K562 (cell line): ENCODE results near the gene PSME4. TPM values are rescaled to one million over a fixed set of nuclear protein-coding genes. Genes with fewer than 3 reads are reported as not detected.

Experiments used
- ATAC-seq: fragments of 200-7000 bp; cut with Tn5 transposase; 3 replicates; pipeline ENCODE4 v1.9.1; 2020; ENCODE audit warnings: moderate library complexity
- BruUV-seq: library from RNA; stranded (reverse); fragments of 400-500 nt; replicated peaks from 2 replicates; lab custom pipeline; 2021; lab: Mats Ljungman, UMichigan
- CTCF ChIA-PET: fragments of 300-600 bp; formaldehyde crosslinking; extraction: SDS; loops from one replicate; lab custom pipeline; 2021; ENCODE audit warnings: low intra/inter-chr PET ratio; lab: Yijun Ruan, JAX
- POLR2A ChIA-PET: fragments of 300-600, 350-650 bp; sonication (Branson Sonifier 250); formaldehyde crosslinking; extraction: SDS; loops from one replicate; lab custom pipeline; 2021; ENCODE audit warnings: antibody characterized with exemption, inconsistent platforms; lab: Yijun Ruan, JAX
- DNase-seq, 4 experiments: peaks; one replicate each; pipeline versions ENCODE4 v3.0.0 to v3.0.0-alpha.2; 2011 to 2018; ENCODE audit warnings: low spot score in 3 of 4, mixed read lengths in 3 of 4; ENCODE audit errors: extremely low read depth in 1 of 4
- FAIRE-seq: peaks from 2 replicates; lab custom pipeline; 2011; peaks lifted over from hg19 to GRCh38; lab: Jason Lieb, UNC
- H2AFZ ChIP-seq: 2 replicates; pipeline ENCODE4 v1.6.0; 2011; ENCODE audit warnings: low read depth, low read length, control low read depth, inconsistent platforms
- H3K27ac ChIP-seq: fragments of 200-600 bp; 3 replicates; pipeline ENCODE4 v1.8.0; 2011; ENCODE audit warnings: low read depth, mild to moderate bottlenecking, control low read depth, inconsistent platforms, low read length, moderate library complexity, mixed read lengths; ENCODE audit errors: extremely low read depth
- H3K27me3 ChIP-seq, 2 experiments: fragments of 300-600 bp in 1 of 2; 2 replicates in 1 of 2; 3 replicates in 1 of 2; pipeline versions ENCODE4 v1.6.0 to v1.8.0; 2011; ENCODE audit warnings: inconsistent platforms in 2 of 2, low read length in 2 of 2, mild to moderate bottlenecking in 1 of 2, mixed read lengths in 1 of 2, moderate library complexity in 1 of 2; ENCODE audit not compliant: control insufficient read depth in 2 of 2, insufficient read depth in 2 of 2
- H3K36me3 ChIP-seq: fragments of 300-600 bp; 3 replicates; pipeline ENCODE4 v1.8.0; 2011; ENCODE audit warnings: mild to moderate bottlenecking, low read length, inconsistent platforms; ENCODE audit not compliant: control insufficient read depth, insufficient read depth
- H3K4me1 ChIP-seq, 2 experiments: fragments of 200-600 bp in 1 of 2; replicated peaks in 1 of 2; 2 replicates in 1 of 2; 3 replicates in 1 of 2; pipeline versions ENCODE4 v1.5.1 to v1.8.0; 2011; ENCODE audit warnings: inconsistent platforms in 2 of 2, low read length in 2 of 2, mild to moderate bottlenecking in 1 of 2, mixed read lengths in 1 of 2, moderate library complexity in 1 of 2; ENCODE audit not compliant: control insufficient read depth in 2 of 2, insufficient read depth in 2 of 2
- H3K4me2 ChIP-seq: 2 replicates; pipeline ENCODE4 v1.6.1; 2011; ENCODE audit warnings: low read length, control low read depth, inconsistent platforms, mixed read lengths; ENCODE audit not compliant: insufficient read depth
- H3K4me3 ChIP-seq: fragments of 200-600 bp; sonication (generic), shearing (Covaris generic); 2 replicates; pipeline ENCODE4 v1.5.1; 2016; ENCODE audit warnings: control low read depth, inconsistent platforms
- H3K79me2 ChIP-seq: fragments of 200-600 bp; 3 replicates; pipeline ENCODE4 v1.8.0; 2011; ENCODE audit warnings: low read length, inconsistent platforms; ENCODE audit not compliant: control insufficient read depth, insufficient read depth
- H3K9ac ChIP-seq, 2 experiments: 2 replicates each; pipeline versions ENCODE4 v1.6.0 to v1.6.1; 2011; ENCODE audit warnings: low read depth in 2 of 2, low read length in 2 of 2, control low read depth in 1 of 2, inconsistent platforms in 1 of 2, mild to moderate bottlenecking in 1 of 2, mixed read lengths in 1 of 2; ENCODE audit not compliant: insufficient read depth in 1 of 2
- H3K9me1 ChIP-seq: one replicate; pipeline ENCODE4 v1.6.0; 2011; ENCODE audit warnings: inconsistent platforms, mild to moderate bottlenecking, low read length, moderate library complexity; ENCODE audit not compliant: control insufficient read depth, insufficient read depth
- H3K9me3 ChIP-seq: replicated peaks from 2 replicates; pipeline ENCODE4 v1.5.1; 2011; ENCODE audit warnings: low read depth, low read length, inconsistent platforms; ENCODE audit not compliant: control insufficient read depth, insufficient read depth
- H4K20me1 ChIP-seq: replicated peaks from 2 replicates; pipeline ENCODE4 v1.6.1; 2011; ENCODE audit warnings: low read length, inconsistent platforms, mixed read lengths; ENCODE audit not compliant: control insufficient read depth, insufficient read depth
- CTBP1 ChIP-seq: fragments of 450-650 bp; IDR thresholded peaks from 2 replicates; pipeline ENCODE4 v1.6.1; 2016; ENCODE audit warnings: borderline replicate concordance
- FOXK2 ChIP-seq, 2 experiments: fragments of 450-650 bp; IDR thresholded peaks in 1 of 2; conservative IDR thresholded peaks in 1 of 2; 2 replicates each; pipeline ENCODE4 v1.6.1; 2016; ENCODE audit warnings: low read depth in 2 of 2, mild to moderate bottlenecking in 1 of 2
- KDM1A ChIP-seq, 2 experiments: fragments of 450-650 bp; IDR thresholded peaks; 2 replicates each; pipeline ENCODE4 v1.6.1; 2016; ENCODE audit warnings: mild to moderate bottlenecking in 2 of 2
- POLR2A ChIP-seq: fragments of 450-650 bp; conservative IDR thresholded peaks from 2 replicates; pipeline ENCODE4 v1.6.1; 2016
- RCOR1 ChIP-seq, 2 experiments: IDR thresholded peaks; 2 replicates each; pipeline ENCODE4 v1.6.1; 2012; ENCODE audit warnings: low read depth in 2 of 2, low read length in 2 of 2, borderline replicate concordance in 1 of 2, improper control_type of control experiment in 1 of 2
- WGBS: fragments of 100-300 bp; shearing (Covaris generic); methylation state at CpG from one replicate; pipeline ENCODE4 v1.1.6; 2016; ENCODE audit warnings: low coverage, mixed read lengths; ENCODE audit not compliant: insufficient coverage; ENCODE audit errors: missing lambda C conversion rate; 5-methylcytosine and 5-hydroxymethylcytosine counted together
- in situ Hi-C: fragments of 300-500 bp; cut with MboI; formaldehyde crosslinking; loops from 4 replicates; pipeline ENCODE4 v1.15.0; 2018; ENCODE audit warnings: inconsistent platforms, mixed read lengths
- intact Hi-C: fragments of 100-400 bp; cut with micrococcal nuclease; formaldehyde crosslinking; loops from 2 replicates; pipeline ENCODE4 v1.14.2; 2022
- polyA plus RNA-seq, 8 experiments: library from polyadenylated mRNA; depleted of rRNA in 4 of 8; stranded (reverse) in 5 of 8; unstranded in 3 of 8; fragments of >200 nt; fragmentation: Nextera tagmentation in 2 of 8; fragmentation: Illumina TruSeq in 1 of 8; extraction: Ambion mirVana in 2 of 8; extraction: Trizol in 1 of 8; gene quantifications; 2 replicates each; pipeline versions ENCODE4 v1.2.1 to v1.2.3, GENCODE V29; 2011 to 2014; ENCODE audit warnings: inconsistent platforms in 1 of 8, missing spikeins in 1 of 8
- total RNA-seq, 7 experiments: library from RNA; depleted of rRNA in 6 of 7; stranded (reverse); fragments of >200 nt in 6 of 7; fragmentation: Illumina TruSeq in 2 of 7; extraction: Trizol in 2 of 7; gene quantifications; 2 replicates each; pipeline versions ENCODE4 v1.2.1 to v1.2.3, GENCODE V29; 2011 to 2021; ENCODE audit warnings: low replicate concordance in 1 of 7
- TF ChIP-seq, protein P1 (sequence below): sonication (generic); formaldehyde crosslinking; IDR thresholded peaks from 2 replicates; pipeline ENCODE4 v1.8.1; 2023; ENCODE audit warnings: mild to moderate bottlenecking, missing genetic modification reagents

The PSME4 gene
- total and polyA plus RNA-seq, 9 of the 15 experiments (the other 6 are each of a cell fraction or from before 2014, with no cell fraction given): 24.3 to 77.8 (median 40.5) TPM

DNA sequence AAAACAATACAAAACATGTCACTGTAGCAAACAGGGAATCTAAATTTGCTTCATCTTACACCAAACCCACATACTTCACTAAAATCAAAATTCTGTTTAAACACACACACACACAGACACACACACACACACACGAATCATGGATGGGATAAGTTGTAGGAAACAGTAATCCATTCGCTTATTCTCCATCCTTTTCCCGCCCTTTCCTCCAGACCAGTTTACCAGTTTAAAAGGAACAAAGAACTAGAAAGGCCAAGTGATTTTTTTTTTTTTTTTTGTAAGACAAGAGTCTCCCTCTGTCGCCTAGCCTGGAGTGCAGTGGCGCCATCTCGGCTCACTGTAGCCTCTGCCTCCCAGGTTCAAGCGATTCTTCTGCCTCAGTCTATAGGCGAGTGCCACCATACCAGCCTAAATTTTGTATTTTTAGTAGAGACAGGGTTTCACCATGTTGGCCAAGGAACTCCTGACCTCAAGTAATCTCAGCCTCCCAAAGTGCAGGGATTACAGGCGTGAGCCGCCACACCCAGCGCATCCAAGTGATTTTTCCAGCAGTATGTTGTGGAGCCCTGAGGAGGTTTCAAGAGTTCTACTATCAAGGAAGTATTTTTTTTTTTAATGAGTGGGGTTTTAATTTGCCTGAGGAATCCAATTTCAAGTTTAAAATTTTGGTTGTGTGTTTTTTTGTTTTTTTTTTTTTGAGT lies 5.7 kb downstream of the PSME4 start:
- ChIA-PET CTCF (no interaction called here), POLR2A (no interaction called here)
- Histone ChIP-seq H4K20me1 (peaks cover 16% of the 10 kb centered on the region), H3K4me1 (peaks cover 10% of the 10 kb centered on the region in 2 experiments; a peak in 3 of 5 replicates), H3K4me3 (no peak overlapping the region), H3K27me3 (no peaks in the 10 kb centered on the region), H3K36me3 (peaks cover 6% of the 10 kb centered on the region; the same call in 2 of the 3 replicates), H2AFZ (no peak overlapping the region), H3K79me2 (peaks cover 100% of the 10 kb centered on the region), H3K4me2 (no peak overlapping the region), H3K9ac (no peak overlapping the region), H3K9me1 (no peaks in the 10 kb centered on the region), H3K27ac (no peak overlapping the region), H3K9me3 (no peaks in the 10 kb centered on the region)
- no peak for FAIRE-seq
- in situ Hi-C loops: no loop called here
- intact Hi-C loops: no loop called here
- TF ChIP-seq KDM1A (IDR thresholded peaks at IDR 0.05) (peak; percentile 76 to 81), POLR2A (0 out of 2 replicates have a peak, but pooled peaks have one; percentile 27), FOXK2 (conservative IDR thresholded peaks at IDR 0.05 in 1 of 2, IDR thresholded peaks at IDR 0.05 in 1 of 2; ENCODE audit: low read depth in 2 of 2) (peak in 1 of 2 experiments; percentile 19; a peak in 1 of 4 replicates), CTBP1 (no peak), RCOR1 (IDR thresholded peaks at IDR 0.05; ENCODE audit: borderline replicate concordance in 1 of 2, low read depth in 2 of 2, low read length in 2 of 2) (peak in 1 of 2 experiments; percentile 72; a peak in 2 of 4 replicates)
- TF ChIP-seq, protein P1, sequence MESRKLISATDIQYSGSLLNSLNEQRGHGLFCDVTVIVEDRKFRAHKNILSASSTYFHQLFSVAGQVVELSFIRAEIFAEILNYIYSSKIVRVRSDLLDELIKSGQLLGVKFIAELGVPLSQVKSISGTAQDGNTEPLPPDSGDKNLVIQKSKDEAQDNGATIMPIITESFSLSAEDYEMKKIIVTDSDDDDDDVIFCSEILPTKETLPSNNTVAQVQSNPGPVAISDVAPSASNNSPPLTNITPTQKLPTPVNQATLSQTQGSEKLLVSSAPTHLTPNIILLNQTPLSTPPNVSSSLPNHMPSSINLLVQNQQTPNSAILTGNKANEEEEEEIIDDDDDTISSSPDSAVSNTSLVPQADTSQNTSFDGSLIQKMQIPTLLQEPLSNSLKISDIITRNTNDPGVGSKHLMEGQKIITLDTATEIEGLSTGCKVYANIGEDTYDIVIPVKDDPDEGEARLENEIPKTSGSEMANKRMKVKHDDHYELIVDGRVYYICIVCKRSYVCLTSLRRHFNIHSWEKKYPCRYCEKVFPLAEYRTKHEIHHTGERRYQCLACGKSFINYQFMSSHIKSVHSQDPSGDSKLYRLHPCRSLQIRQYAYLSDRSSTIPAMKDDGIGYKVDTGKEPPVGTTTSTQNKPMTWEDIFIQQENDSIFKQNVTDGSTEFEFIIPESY (CRISPR knock-in tag): peak; percentile 96
- 83% methylated on average over 10 of the region's 11 CpGs for WGBS
- no TSS peak for BruUV-seq
- ATAC-seq: no peak
- DNase-seq: no peak
